Muscle layer of duodenum (tissue), 2 donors: ENCODE data around the gene SIRPD.

Experiments
- H3K27ac ChIP-seq: one replicate; pipeline ENCODE4 v1.7.0; 2013; ENCODE audit warnings: mild to moderate bottlenecking, low read length
- H3K27me3 ChIP-seq: one replicate; pipeline ENCODE4 v1.7.0; 2013; ENCODE audit warnings: low read depth, mild to moderate bottlenecking, control low read depth, low read length
- H3K36me3 ChIP-seq, 2 donors: one replicate each; pipeline ENCODE4 v1.7.0; 2013; ENCODE audit warnings: low read length in 2 of 2, control low read depth in 1 of 2, mild to moderate bottlenecking in 1 of 2; ENCODE audit not compliant: insufficient read depth in 2 of 2, control insufficient read depth in 1 of 2
- H3K4me1 ChIP-seq, 2 donors: one replicate each; pipeline ENCODE4 v1.7.0; 2013; ENCODE audit warnings: low read length in 2 of 2, mild to moderate bottlenecking in 2 of 2, control low read depth in 1 of 2, moderate library complexity in 1 of 2; ENCODE audit not compliant: insufficient read depth in 2 of 2, control insufficient read depth in 1 of 2
- H3K4me3 ChIP-seq, 2 donors: one replicate each; pipeline ENCODE4 v1.7.0; 2013; ENCODE audit warnings: low read length in 2 of 2, low read depth in 1 of 2, mild to moderate bottlenecking in 1 of 2
- H3K9me3 ChIP-seq, 2 donors: one replicate each; pipeline ENCODE4 v1.7.0; 2013; ENCODE audit warnings: low read length in 2 of 2, control low read depth in 1 of 2, mild to moderate bottlenecking in 1 of 2; ENCODE audit not compliant: control insufficient read depth in 1 of 2
- donor health status: healthy.

Gene SIRPD

GRCh38 chr20:1569415-1569881, 11.9 kb upstream of the SIRPD start:
- Histone ChIP-seq H3K36me3 (no peaks in the 10 kb centered on the region), H3K27ac (no peak overlapping the region)

GRCh38 chr20:1568163-1568490, 10.6 kb upstream of the SIRPD start:
- H3K27ac ChIP-seq, result no peak overlapping the region
- H3K4me3 ChIP-seq, result no peak overlapping the region
- no peaks in the 10 kb centered on the region for H3K4me1 ChIP-seq

More at GRCh38 chr20:1569415-1569881, 11.9 kb upstream of the SIRPD start:
- Histone ChIP-seq H3K4me3 (no peak overlapping the region), H3K4me1 (no peaks in the 10 kb centered on the region), H3K27me3 (no peaks in the 10 kb centered on the region), H3K9me3 (no peaks in the 10 kb centered on the region)

DNA sequence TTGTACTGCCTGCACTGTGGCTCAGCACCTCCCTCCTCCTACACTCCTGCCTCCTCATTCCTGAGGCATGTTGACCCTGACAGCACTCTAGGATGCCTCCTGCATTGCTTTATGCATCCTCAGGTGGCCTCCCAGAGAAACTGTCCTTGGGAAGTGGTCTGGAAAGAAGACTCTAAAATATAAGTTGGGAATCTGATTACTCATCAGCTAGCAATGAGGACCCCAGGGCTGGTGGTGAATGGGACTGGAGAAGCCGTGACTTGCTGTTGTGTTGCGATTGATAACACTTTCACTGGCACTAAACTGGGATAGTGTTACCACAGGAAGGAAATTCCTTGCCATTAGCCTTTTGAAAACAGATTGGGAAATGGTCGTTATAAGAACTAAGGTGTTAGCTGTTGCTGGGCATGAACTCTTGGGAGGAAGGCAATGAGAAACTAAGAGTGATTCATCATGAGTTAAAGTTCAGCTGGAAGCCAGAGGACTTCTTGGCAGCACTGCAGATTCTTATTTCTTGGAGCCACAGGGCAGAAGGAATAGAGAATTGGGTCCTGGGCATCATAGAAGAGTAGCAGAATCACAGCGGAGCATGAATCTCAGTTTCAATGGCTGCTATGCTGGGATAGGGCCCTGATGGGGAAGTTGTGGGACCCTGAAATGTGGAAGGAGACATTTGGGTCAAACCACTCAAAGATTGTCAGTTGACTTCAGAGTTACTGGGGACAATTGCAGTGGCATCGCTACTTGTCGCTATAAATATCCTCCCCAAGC, 10.1 kb upstream of the SIRPD start:
- H3K9me3 ChIP-seq, result no peaks in the 10 kb centered on the region
- no peak overlapping the region for H3K4me3 ChIP-seq
- H3K36me3 ChIP-seq, result no peaks in the 10 kb centered on the region
- no peaks in the 10 kb centered on the region for H3K4me1 ChIP-seq
- no peaks in the 10 kb centered on the region for H3K27me3 ChIP-seq
- no peak overlapping the region for H3K27ac ChIP-seq

More at GRCh38 chr20:1568163-1568490, 10.6 kb upstream of the SIRPD start:
- no peaks in the 10 kb centered on the region for H3K36me3 ChIP-seq
- no peaks in the 10 kb centered on the region for H3K27me3 ChIP-seq
- H3K9me3 ChIP-seq, result no peaks in the 10 kb centered on the region

DNA sequence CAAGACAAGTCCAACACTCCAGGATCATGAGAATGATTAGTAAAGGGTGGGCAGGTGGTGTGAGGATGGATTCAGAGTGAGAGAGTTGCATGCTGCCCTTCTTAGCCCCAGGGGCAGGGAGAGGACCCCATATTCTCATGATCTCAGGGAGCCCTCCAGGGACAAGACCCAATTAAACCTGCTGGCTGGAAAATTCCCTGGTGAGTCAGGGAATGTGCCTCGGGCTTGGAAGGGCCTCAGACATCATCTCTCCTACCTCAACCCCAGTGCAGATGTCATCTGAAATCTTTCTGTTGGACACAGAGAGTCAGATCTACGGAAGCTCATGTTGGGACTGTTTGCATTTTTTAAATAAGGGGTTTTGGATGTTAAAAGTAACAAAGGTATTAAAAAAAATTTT, 9.2 kb upstream of the SIRPD start:
- H3K9me3 ChIP-seq, result no peaks in the 10 kb centered on the region
- no peaks in the 10 kb centered on the region for H3K4me1 ChIP-seq
- no peak overlapping the region for H3K27ac ChIP-seq
- no peak overlapping the region for H3K4me3 ChIP-seq
- H3K27me3 ChIP-seq, result no peaks in the 10 kb centered on the region
- H3K36me3 ChIP-seq, result no peaks in the 10 kb centered on the region

DNA sequence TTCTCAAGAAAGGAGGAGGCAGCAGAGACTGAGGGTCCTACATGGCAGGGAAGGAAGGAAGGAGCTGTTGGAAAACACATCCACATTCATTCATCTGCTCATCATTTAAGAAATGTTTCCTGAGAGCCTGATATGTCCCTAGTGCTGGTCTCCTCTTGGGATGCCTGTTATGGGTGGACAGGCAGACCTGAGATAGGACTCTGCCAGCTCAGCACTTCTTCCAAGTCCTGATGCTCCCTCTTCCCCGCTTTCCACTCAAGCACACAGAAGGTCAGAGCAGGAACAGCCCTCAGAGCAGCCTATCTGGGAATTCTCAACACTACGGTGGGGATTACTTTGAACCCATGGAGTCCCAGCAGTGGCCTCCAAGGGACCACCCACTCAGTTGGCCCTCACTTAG, 8.0 kb upstream of the SIRPD start:
- H3K27me3 ChIP-seq, result no peaks in the 10 kb centered on the region
- no peak overlapping the region for H3K27ac ChIP-seq
- no peak overlapping the region for H3K4me3 ChIP-seq
- H3K36me3 ChIP-seq, result no peaks in the 10 kb centered on the region
- H3K9me3 ChIP-seq, result no peaks in the 10 kb centered on the region
- no peaks in the 10 kb centered on the region for H3K4me1 ChIP-seq

DNA sequence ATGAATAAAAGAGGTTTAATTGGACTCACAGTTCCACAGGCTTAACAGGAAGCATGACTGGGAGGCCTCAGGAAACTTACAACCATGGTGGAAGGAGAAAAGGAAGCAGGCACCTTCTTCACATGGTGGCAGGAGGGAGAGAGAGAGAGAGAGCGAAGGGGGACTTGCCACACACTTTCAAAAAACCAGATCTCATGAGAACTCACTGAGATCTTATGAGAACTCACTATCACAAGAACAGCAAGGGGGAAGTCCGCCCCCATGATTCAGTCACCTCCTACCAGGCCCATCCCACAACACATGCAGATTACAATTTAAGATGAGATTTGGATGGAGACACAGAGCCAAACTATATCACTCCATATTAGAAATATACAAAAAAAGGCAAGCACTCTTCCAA, 6.1 kb upstream of the SIRPD start:
- no peaks in the 10 kb centered on the region for H3K36me3 ChIP-seq
- no peak overlapping the region for H3K27ac ChIP-seq
- no peaks in the 10 kb centered on the region for H3K27me3 ChIP-seq
- no peaks in the 10 kb centered on the region for H3K4me1 ChIP-seq
- H3K4me3 ChIP-seq, result no peak overlapping the region
- H3K9me3 ChIP-seq, result no peaks in the 10 kb centered on the region

DNA sequence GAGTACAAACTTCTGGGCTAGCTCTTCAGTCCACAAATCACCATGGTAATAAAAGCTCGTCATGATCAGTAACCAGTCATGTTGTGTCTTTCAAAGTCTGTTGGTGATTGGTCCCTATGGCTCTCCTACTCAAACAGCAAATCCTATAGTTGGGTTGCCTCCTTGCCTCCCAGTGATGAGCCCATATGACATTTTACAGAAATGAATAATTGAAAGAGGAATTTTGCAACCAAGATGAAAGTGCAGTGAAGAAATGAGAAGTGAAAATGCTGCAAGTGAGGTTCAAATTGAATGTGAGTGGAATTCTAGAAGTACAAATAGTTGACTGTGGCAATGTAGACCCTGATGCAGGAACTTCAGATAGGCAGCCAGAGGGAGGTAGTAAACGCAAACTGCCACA, 5.1 kb upstream of the SIRPD start:
- H3K4me1 ChIP-seq, result no peaks in the 10 kb centered on the region
- no peak overlapping the region for H3K27ac ChIP-seq
- H3K9me3 ChIP-seq, result no peaks in the 10 kb centered on the region
- H3K27me3 ChIP-seq, result no peaks in the 10 kb centered on the region
- no peak overlapping the region for H3K4me3 ChIP-seq
- H3K36me3 ChIP-seq, result no peaks in the 10 kb centered on the region

DNA sequence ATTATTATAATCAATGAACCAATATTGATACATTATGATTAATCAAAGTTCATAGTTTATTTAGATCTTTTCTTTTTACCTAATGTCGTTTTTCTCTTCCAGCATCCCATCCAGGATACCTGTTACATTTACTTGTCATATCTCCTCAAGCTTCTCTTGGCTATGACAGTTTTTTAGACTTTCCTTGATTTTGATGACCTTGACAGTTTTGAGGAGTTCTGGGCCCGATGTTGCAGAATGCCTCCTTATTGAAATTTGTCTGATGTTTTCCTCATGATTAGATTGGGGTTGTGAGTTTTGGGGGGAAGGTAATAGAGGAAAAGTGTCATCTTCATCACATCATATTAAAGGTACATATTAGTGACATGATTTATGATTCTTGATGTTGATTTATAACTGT, 3.8 kb upstream of the SIRPD start:
- Histone ChIP-seq H3K9me3 (no peaks in the 10 kb centered on the region), H3K27me3 (no peaks in the 10 kb centered on the region), H3K4me3 (no peak overlapping the region), H3K4me1 (no peaks in the 10 kb centered on the region), H3K27ac (no peak overlapping the region), H3K36me3 (no peaks in the 10 kb centered on the region)

GRCh38 chr20:1555952-1556351, 1.6 kb downstream of the SIRPD start:
- Histone ChIP-seq H3K4me1 (no peaks in the 10 kb centered on the region), H3K27ac (no peak overlapping the region), H3K4me3 (no peak overlapping the region), H3K9me3 (peaks cover 0 to 6% of the 10 kb centered on the region in 2 donors), H3K36me3 (no peaks in the 10 kb centered on the region), H3K27me3 (no peaks in the 10 kb centered on the region)

DNA sequence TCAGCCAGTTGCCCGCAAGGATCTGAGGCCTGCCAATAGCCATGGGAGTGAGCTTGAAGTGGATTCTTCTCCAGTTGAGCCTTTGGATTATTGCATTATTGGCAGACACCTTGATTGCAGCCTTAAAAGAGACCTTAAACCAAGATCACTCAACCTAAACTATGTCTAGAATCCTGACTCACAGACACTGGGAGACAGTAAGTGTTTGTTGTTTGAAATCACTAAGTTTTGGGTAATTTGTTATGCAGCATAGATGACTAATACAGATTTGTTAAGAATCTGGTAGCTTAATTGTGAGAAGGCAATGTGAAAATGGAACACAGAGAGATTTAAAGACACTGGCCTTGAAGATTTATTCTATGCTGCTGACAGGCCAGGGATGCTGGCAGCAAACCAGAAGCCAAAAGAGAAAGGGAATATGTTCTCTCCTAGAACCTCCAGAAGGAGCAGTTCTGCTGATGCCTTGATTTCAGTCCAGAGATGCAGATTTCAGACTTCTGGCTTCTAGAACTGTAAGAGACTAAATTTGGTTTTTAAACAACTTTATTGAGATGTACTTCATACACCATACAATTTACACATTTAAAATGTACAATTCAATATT, 17.6 kb downstream of the SIRPD start:
- H3K9me3 ChIP-seq, result no peaks in the 10 kb centered on the region
- H3K27me3 ChIP-seq, result no peaks in the 10 kb centered on the region
- H3K36me3 ChIP-seq, result no peaks in the 10 kb centered on the region
- no peak overlapping the region for H3K4me3 ChIP-seq
- H3K27ac ChIP-seq, result no peak overlapping the region
- H3K4me1 ChIP-seq, result no peaks in the 10 kb centered on the region

DNA sequence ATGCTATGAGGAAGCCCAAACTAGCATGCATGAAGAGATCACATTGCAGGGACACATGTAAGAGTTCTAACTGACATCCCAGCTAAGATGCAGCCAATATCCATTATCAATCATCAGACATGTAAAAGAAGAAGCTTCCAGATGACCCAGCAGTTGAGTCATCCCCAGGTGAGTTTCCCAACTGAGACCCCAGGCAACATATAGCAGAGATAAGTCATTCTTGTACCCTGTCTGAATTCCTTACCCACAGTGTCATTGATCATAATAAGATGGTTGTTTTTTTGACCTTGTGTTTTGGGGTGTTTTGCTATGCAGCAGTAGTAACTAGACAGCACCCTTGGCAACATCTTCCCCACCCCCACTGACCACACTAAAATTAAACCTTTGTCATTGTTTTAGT, 18.9 kb downstream of the SIRPD start:
- no peak overlapping the region for H3K4me3 ChIP-seq
- H3K27me3 ChIP-seq, result no peaks in the 10 kb centered on the region
- H3K4me1 ChIP-seq, result no peaks in the 10 kb centered on the region
- H3K27ac ChIP-seq, result no peak overlapping the region
- no peaks in the 10 kb centered on the region for H3K9me3 ChIP-seq
- no peaks in the 10 kb centered on the region for H3K36me3 ChIP-seq

- H3K4me3 ChIP-seq, result no peak overlapping the region
- H3K27me3 ChIP-seq, result no peaks in the 10 kb centered on the region
- H3K9me3 ChIP-seq, result no peaks in the 10 kb centered on the region
- peak overlapping the region; percentile 19 for H3K27ac ChIP-seq
- no peaks in the 10 kb centered on the region for H3K4me1 ChIP-seq
- H3K36me3 ChIP-seq, result no peaks in the 10 kb centered on the region
These were observed 19.8 kb downstream of the SIRPD start for GRCh38 chr20:1537731-1538058.
